GM12801 (cell line): ENCODE data around the gene ROBO1.

Source experiments
- TF ChIP-seq, protein P1 (sequence below): IDR thresholded peaks from one replicate; pipeline ENCODE4 v1.5.1; 2011; ENCODE audit warnings: control low read depth; ENCODE audit not compliant: insufficient read length; ENCODE audit errors: extremely low read depth

ROBO1 gene

DNA sequence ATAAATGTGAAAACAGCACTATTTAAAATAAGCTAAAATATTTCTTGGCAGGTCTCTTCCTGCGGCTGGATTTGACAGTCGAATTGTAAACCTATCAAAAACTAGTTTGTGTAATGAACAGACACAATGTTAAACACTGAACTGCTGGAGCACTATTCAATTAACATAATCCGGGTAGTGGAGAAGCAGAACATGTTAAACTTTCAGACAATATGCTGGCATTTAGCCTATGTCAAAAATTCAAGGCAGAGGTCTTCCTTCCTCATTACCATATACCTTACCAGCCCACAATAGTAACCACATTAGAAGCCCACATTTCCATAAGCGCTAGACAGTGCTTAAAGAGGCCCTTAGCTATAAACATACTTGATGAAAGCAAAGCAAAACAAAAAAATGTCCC is 1042.9 kb downstream of the ROBO1 start:
- TF ChIP-seq, protein P1, sequence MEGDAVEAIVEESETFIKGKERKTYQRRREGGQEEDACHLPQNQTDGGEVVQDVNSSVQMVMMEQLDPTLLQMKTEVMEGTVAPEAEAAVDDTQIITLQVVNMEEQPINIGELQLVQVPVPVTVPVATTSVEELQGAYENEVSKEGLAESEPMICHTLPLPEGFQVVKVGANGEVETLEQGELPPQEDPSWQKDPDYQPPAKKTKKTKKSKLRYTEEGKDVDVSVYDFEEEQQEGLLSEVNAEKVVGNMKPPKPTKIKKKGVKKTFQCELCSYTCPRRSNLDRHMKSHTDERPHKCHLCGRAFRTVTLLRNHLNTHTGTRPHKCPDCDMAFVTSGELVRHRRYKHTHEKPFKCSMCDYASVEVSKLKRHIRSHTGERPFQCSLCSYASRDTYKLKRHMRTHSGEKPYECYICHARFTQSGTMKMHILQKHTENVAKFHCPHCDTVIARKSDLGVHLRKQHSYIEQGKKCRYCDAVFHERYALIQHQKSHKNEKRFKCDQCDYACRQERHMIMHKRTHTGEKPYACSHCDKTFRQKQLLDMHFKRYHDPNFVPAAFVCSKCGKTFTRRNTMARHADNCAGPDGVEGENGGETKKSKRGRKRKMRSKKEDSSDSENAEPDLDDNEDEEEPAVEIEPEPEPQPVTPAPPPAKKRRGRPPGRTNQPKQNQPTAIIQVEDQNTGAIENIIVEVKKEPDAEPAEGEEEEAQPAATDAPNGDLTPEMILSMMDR, result no peak

DNA sequence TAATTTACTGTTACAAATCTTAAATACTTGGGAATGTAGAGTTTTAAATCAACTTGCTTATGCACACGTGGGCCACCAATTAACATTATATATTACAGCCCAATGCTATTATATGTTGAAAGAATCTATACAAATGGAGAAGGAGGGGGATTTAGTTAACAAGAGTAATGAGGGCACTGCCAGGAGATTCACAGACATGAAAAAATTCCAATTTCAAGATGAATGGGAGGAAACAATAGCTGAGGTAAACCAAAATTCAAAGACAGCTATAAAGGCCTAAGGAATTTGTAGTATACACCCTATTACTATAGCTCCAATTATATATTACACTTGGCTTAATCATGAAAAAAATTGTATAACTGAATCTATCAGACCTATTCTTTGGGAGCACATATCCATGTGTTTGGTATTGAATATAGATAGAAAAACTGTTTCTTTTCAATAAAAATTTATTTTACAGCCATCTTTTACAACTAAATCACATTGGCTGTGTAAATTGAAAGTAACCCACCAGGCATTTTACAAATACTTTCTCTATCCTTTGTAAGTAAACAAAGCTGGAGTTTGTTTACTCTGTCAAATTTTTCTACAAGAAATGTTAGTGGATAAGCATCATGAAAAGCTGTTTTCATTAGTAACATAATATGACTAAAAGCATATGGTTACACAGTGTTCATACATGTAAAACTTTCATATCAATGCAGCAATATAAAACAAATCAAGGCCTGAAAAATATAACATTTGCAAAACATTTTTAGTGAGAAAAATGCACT is 1045.8 kb downstream of the ROBO1 start:
- TF ChIP-seq, protein P1, result no peak

DNA sequence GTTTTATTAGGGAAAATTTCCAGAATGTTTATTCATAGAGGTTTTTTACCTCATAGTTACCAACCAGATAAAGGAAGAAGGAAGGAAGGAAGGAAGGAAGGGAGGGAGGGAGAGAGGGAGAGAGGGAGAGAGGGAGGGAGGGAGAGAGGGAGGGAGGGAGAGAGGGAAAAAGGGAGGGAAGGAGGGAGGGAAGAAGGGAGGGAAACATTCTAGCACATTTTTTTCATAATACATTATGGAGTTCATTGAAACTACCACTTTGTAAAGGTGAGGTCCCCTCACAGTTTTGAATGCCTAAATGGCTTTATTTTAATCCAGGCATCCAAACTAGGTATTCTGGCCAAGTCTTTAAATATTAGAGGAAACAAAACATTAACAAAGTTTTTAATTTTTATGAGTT is 1049.1 kb downstream of the ROBO1 start:
- TF ChIP-seq, protein P1, result no peak

DNA sequence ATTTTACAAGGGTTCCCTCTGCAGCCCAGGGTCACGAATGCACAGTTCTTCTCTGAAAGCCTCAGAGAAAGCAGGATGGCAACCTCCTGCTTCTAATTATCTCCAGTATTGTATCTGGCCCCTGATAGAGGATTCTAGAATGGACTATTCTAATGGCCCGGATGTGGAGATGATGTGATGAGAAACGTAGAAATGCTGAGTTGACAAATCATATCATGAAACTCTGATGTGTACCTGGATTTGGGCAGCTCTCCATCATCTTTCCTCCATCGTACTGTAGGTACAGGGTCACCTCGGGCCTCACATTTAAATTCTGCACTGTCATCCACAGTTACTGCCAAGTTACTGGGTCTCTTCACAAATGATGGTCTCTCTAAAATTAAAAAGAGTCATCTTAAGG is 1050.8 kb downstream of the ROBO1 start:
- TF ChIP-seq, protein P1, result no peak

DNA sequence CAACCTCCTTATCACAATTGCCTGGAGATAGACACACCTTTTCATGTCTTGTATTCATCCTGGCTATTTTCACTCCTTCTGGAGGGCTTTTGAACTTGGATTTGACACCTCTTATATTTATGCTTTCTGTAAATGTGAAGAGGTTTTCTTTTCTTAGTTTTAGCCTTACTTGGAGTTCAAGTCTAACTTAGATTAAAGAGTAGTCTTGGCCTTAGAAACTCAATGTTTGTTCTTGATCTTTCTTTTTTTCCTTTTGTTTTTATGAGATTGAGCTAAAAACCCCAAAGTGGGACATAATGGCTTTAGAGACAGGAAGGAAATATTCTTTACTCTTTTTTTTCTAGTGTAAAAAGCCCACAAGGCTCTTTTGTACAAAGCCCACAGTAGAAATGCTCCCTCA is 1054.9 kb downstream of the ROBO1 start:
- TF ChIP-seq, protein P1, result no peak

DNA sequence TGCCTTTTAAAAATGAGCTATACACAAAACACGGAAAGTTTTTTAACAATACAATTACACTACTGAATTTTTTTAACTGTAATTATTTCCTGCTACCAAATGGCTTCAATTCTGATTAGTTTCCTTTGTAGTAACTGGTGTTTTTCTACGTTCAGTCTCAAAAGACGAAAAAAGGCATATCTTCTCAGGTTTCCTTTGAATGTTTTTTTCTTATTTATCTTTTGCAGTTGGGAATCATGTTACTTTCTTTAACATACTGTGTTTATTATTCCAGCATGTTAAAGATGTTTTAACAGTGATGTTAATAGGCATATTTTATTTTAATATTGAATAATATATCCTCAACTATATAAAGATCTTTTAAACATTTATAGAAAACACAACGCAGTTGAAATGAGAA is 1055.5 kb downstream of the ROBO1 start:
- TF ChIP-seq, protein P1, result no peak

DNA sequence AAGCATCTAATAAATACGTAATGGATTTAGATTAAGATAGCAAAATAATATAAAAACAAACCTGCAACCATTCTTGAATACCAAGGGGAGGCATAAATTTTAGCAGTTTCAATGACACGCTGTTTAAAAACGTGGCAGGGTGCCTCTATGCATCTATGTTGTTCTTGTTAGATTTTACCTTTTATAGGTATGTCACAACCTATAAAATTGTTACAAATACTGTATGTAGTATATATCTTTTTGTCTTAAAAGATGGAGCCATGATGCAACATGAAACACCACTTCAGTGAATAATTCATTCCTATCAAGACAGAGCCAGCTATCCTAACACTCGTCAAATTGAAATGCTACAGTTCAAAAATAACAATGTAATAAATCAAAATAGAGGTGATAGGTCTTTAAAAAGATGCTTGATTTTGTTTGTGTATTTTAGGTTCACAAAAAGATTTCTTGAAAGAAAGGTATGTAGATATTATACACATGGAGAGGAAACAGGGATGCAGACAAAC is 1059.2 kb downstream of the ROBO1 start:
- TF ChIP-seq, protein P1, result no peak

DNA sequence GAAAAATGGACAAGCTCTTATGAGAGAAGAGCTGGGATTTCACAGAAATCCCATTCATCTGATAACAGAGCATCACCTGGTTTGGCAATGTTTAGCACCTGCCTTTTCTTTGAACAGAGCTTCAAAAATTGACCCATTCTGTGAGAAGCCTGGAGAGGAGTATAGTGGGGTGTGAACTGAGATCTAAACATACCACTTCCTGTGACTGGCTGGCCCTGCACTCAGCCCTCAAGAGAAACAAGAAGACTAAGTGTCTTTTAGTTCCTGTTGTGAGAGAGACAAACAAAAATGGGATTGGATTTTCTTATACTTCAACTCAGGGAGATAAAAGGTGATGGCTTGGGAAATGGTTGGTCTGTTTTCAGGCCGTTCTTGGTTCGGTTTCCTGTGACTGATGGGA is 1060.2 kb downstream of the ROBO1 start:
- TF ChIP-seq, protein P1, result no peak
